WTC11 (cell line): ENCODE data around the gene ADAMTS5. TPM values are rescaled to one million over a fixed set of nuclear protein-coding genes. Genes with fewer than 3 reads are reported as not detected.

ENCODE experiments used
- ATAC-seq: fragments of 200-7000 bp; cut with Tn5 transposase; 2 replicates; pipeline ENCODE4 v1.10.0; 2021; ENCODE audit warnings: mild to moderate bottlenecking, moderate library complexity
- CTCF ChIA-PET: fragments of 300-600 bp; sonication (Branson Sonifier 250); formaldehyde crosslinking; loops from one replicate; lab custom pipeline; 2021; ENCODE audit warnings: antibody characterized with exemption; lab: Charles Lee
- POLR2A ChIA-PET: fragments of 350-600 bp; sonication (Branson Sonifier 250); formaldehyde crosslinking; loops from one replicate; lab custom pipeline; 2021; ENCODE audit warnings: antibody characterized with exemption; lab: Charles Lee
- DNase-seq: peaks from one replicate; pipeline ENCODE4 v3.0.0; 2021; ENCODE audit warnings: low spot score
- H3K27ac Mint-ChIP-seq: 2 replicates; pipeline ENCODE4 v1.8.0; 2021; ENCODE audit warnings: mixed read lengths
- H3K27me3 Mint-ChIP-seq: 2 replicates; pipeline ENCODE4 v1.8.0; 2021; ENCODE audit warnings: low read depth, mild to moderate bottlenecking, moderate library complexity, mixed read lengths
- H3K36me3 Mint-ChIP-seq: 2 replicates; pipeline ENCODE4 v1.8.0; 2021; ENCODE audit warnings: mixed read lengths
- H3K4me1 Mint-ChIP-seq: 2 replicates; pipeline ENCODE4 v1.8.0; 2022; ENCODE audit warnings: mixed read lengths
- H3K4me3 Mint-ChIP-seq: 2 replicates; pipeline ENCODE4 v1.8.0; 2021; ENCODE audit warnings: mild to moderate bottlenecking, moderate library complexity, mixed read lengths
- H3K9me3 Mint-ChIP-seq: 2 replicates; pipeline ENCODE4 v1.8.0; 2021; ENCODE audit warnings: mixed read lengths
- EMX1 ChIP-seq: fragments of 250-450 bp; sonication (Bioruptor Pico); IDR thresholded peaks from 2 replicates; pipeline ENCODE4 v1.8.0; 2021; ENCODE audit warnings: mild to moderate bottlenecking
- GABPB1 ChIP-seq: sonication (generic); formaldehyde crosslinking; IDR thresholded peaks from 2 replicates; pipeline ENCODE4 v1.8.1; 2023; ENCODE audit warnings: mild to moderate bottlenecking, missing genetic modification reagents
- MXD4 ChIP-seq: fragments of 250-450 bp; sonication (Bioruptor Pico); IDR thresholded peaks from 2 replicates; pipeline ENCODE4 v1.8.0; 2021; ENCODE audit warnings: mild to moderate bottlenecking, moderate library complexity, borderline replicate concordance
- MYBL2 ChIP-seq: sonication (generic); formaldehyde crosslinking; IDR thresholded peaks from 2 replicates; pipeline ENCODE4 v1.8.1; 2023; ENCODE audit warnings: mild to moderate bottlenecking, moderate library complexity, missing genetic modification reagents
- NFE2L1 ChIP-seq: sonication (generic); formaldehyde crosslinking; IDR thresholded peaks from 2 replicates; pipeline ENCODE4 v1.8.1; 2023; ENCODE audit warnings: missing genetic modification reagents
- NFYB ChIP-seq: sonication (generic); formaldehyde crosslinking; conservative IDR thresholded peaks from 2 replicates; pipeline ENCODE4 v1.8.0; 2022; ENCODE audit warnings: low read depth, missing genetic modification reagents
- SMAD3 ChIP-seq: sonication (generic); formaldehyde crosslinking; IDR thresholded peaks from 2 replicates; pipeline ENCODE4 v1.8.0; 2022; ENCODE audit warnings: missing genetic modification reagents, mild to moderate bottlenecking, borderline replicate concordance
- SP1 ChIP-seq: sonication (generic); formaldehyde crosslinking; conservative IDR thresholded peaks from 2 replicates; pipeline ENCODE4 v1.8.1; 2022; ENCODE audit warnings: missing genetic modification reagents
- TEAD1 ChIP-seq: sonication (generic); formaldehyde crosslinking; IDR thresholded peaks from 2 replicates; pipeline ENCODE4 v1.8.0; 2022; ENCODE audit warnings: mild to moderate bottlenecking, missing genetic modification reagents
- ZNF138 ChIP-seq: sonication (generic); formaldehyde crosslinking; conservative IDR thresholded peaks from 2 replicates; pipeline ENCODE4 v1.8.1; 2022; ENCODE audit warnings: mild to moderate bottlenecking, moderate library complexity, missing genetic modification reagents
- total RNA-seq: library from RNA; stranded (reverse); gene quantifications from 3 replicates; pipeline ENCODE4 v1.2.3, GENCODE V29; 2021
- TF ChIP-seq, protein P1 (sequence below): sonication (generic); formaldehyde crosslinking; IDR thresholded peaks from 2 replicates; pipeline ENCODE4 v1.8.1; 2023; ENCODE audit warnings: mild to moderate bottlenecking, missing genetic modification reagents, moderate library complexity
- TF ChIP-seq, protein P2 (sequence below): sonication (generic); formaldehyde crosslinking; IDR thresholded peaks from 2 replicates; pipeline ENCODE4 v1.8.0; 2023; ENCODE audit warnings: missing genetic modification reagents, mild to moderate bottlenecking, borderline replicate concordance
- TF ChIP-seq, protein P3 (sequence below): fragments of 250-450 bp; sonication (Bioruptor Pico); conservative IDR thresholded peaks from 2 replicates; pipeline ENCODE4 v1.9.0; 2021; ENCODE audit warnings: mild to moderate bottlenecking
- TF ChIP-seq, protein P4 (sequence below): fragments of 250-450 bp; sonication (Bioruptor Pico); IDR thresholded peaks from 2 replicates; pipeline ENCODE4 v2.1.2; 2022; ENCODE audit warnings: mild to moderate bottlenecking, moderate library complexity
- TF ChIP-seq, protein P5 (sequence below): sonication (generic); formaldehyde crosslinking; IDR thresholded peaks from 2 replicates; pipeline ENCODE4 v1.8.0; 2022; ENCODE audit warnings: mild to moderate bottlenecking, missing genetic modification reagents
- TF ChIP-seq, protein P6 (sequence below): sonication (generic); formaldehyde crosslinking; IDR thresholded peaks from 2 replicates; pipeline ENCODE4 v1.8.1; 2023; ENCODE audit warnings: mild to moderate bottlenecking, missing genetic modification reagents

The ADAMTS5 gene
- total RNA-seq, 1 experiment from 2014 or later = 1.6 TPM

DNA sequence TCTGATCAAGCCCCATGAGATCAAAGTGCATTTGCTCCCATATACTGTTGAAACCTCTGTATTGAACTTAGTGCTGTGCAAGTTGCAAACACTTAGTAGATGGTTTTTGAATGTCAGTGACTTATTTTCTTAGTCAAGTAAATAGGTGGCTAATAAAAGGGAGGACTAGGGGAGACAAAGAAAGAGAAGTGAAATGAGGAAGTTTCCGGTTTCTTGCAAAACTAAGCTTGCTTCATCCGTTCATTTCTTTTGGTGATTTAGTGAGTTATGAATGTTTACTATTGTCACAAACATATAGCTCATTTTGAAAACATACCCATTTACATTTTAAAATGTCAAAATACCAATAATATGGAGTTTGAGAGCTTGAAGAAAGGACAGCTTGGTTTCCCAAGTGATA is 23.0 kb downstream of the ADAMTS5 start:
- peaks cover 27% of the 10 kb centered on the region for H3K4me1 Mint-ChIP-seq

More for the DNA sequence above, 23.0 kb downstream of the ADAMTS5 start:
- POLR2A ChIA-PET = no interaction called here
- DNase-seq = no peak
- no peaks in the 10 kb centered on the region for H3K9me3 Mint-ChIP-seq
- H3K27me3 Mint-ChIP-seq = peaks cover 43% of the 10 kb centered on the region
- CTCF ChIA-PET = no interaction called here
- ATAC-seq = no peak
- no peak overlapping the region for H3K27ac Mint-ChIP-seq
- no peak overlapping the region for H3K4me3 Mint-ChIP-seq
- peaks cover 3% of the 10 kb centered on the region; the same call in 1 of the 2 replicates for H3K36me3 Mint-ChIP-seq
- no peak for TF ChIP-seq TEAD1 (CRISPR knock-in tag)
- TF ChIP-seq, protein P1, sequence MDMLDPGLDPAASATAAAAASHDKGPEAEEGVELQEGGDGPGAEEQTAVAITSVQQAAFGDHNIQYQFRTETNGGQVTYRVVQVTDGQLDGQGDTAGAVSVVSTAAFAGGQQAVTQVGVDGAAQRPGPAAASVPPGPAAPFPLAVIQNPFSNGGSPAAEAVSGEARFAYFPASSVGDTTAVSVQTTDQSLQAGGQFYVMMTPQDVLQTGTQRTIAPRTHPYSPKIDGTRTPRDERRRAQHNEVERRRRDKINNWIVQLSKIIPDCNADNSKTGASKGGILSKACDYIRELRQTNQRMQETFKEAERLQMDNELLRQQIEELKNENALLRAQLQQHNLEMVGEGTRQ (CRISPR knock-in tag) = no peak
- TF ChIP-seq, protein P2, sequence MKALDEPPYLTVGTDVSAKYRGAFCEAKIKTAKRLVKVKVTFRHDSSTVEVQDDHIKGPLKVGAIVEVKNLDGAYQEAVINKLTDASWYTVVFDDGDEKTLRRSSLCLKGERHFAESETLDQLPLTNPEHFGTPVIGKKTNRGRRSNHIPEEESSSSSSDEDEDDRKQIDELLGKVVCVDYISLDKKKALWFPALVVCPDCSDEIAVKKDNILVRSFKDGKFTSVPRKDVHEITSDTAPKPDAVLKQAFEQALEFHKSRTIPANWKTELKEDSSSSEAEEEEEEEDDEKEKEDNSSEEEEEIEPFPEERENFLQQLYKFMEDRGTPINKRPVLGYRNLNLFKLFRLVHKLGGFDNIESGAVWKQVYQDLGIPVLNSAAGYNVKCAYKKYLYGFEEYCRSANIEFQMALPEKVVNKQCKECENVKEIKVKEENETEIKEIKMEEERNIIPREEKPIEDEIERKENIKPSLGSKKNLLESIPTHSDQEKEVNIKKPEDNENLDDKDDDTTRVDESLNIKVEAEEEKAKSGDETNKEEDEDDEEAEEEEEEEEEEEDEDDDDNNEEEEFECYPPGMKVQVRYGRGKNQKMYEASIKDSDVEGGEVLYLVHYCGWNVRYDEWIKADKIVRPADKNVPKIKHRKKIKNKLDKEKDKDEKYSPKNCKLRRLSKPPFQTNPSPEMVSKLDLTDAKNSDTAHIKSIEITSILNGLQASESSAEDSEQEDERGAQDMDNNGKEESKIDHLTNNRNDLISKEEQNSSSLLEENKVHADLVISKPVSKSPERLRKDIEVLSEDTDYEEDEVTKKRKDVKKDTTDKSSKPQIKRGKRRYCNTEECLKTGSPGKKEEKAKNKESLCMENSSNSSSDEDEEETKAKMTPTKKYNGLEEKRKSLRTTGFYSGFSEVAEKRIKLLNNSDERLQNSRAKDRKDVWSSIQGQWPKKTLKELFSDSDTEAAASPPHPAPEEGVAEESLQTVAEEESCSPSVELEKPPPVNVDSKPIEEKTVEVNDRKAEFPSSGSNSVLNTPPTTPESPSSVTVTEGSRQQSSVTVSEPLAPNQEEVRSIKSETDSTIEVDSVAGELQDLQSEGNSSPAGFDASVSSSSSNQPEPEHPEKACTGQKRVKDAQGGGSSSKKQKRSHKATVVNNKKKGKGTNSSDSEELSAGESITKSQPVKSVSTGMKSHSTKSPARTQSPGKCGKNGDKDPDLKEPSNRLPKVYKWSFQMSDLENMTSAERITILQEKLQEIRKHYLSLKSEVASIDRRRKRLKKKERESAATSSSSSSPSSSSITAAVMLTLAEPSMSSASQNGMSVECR = no peak
- TF ChIP-seq, protein P3, sequence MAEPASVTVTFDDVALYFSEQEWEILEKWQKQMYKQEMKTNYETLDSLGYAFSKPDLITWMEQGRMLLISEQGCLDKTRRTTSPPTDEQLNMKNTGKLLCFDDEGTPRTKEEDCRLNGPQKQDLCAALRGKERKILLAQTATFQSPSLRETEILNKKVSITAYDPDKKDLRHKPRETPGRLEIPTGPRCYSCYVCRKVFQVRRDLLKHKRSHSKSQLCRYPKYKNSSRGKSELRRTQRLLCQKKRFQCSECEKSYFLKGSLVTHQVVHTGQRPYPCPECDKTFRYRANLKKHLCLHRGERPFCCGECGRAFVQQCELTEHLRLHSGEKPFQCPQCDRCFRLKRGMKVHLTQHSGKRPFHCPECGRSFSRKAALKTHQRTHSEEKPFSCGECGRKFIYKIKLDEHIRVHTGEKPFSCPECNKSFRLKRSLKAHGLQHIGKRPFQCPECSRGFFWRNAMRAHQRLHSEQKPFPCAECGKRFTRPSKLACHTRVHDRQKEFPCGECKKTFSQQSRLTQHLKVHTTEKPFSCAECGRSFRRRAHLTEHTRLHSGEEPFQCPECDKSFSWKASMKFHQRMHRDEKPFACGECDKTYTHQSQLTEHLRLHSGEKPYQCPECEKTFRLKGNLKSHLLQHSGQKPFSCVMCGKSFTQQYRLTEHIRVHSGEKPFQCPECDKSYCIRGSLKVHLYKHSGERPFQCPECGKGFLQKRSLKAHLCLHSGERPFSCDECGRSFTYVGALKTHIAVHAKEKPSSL (CRISPR knock-in tag) = no peak
- no peak for TF ChIP-seq SMAD3
- TF ChIP-seq, protein P4, sequence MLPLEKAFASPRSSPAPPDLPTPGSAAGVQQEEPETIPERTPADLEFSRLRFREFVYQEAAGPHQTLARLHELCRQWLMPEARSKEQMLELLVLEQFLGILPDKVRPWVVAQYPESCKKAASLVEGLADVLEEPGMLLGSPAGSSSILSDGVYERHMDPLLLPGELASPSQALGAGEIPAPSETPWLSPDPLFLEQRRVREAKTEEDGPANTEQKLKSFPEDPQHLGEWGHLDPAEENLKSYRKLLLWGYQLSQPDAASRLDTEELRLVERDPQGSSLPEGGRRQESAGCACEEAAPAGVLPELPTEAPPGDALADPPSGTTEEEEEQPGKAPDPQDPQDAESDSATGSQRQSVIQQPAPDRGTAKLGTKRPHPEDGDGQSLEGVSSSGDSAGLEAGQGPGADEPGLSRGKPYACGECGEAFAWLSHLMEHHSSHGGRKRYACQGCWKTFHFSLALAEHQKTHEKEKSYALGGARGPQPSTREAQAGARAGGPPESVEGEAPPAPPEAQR (CRISPR knock-in tag) = no peak
- no peak for TF ChIP-seq NFE2L1
- no peak for TF ChIP-seq MXD4 (CRISPR knock-in tag)
- TF ChIP-seq, protein P5, sequence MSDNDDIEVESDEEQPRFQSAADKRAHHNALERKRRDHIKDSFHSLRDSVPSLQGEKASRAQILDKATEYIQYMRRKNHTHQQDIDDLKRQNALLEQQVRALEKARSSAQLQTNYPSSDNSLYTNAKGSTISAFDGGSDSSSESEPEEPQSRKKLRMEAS (CRISPR knock-in tag) = no peak
- no peak for TF ChIP-seq EMX1 (CRISPR knock-in tag)
- no peak for TF ChIP-seq ZNF138 (CRISPR knock-in tag)
- no peak for TF ChIP-seq SP1 (CRISPR knock-in tag)
- TF ChIP-seq GABPB1 (CRISPR knock-in tag) = no peak
- TF ChIP-seq, protein P6, sequence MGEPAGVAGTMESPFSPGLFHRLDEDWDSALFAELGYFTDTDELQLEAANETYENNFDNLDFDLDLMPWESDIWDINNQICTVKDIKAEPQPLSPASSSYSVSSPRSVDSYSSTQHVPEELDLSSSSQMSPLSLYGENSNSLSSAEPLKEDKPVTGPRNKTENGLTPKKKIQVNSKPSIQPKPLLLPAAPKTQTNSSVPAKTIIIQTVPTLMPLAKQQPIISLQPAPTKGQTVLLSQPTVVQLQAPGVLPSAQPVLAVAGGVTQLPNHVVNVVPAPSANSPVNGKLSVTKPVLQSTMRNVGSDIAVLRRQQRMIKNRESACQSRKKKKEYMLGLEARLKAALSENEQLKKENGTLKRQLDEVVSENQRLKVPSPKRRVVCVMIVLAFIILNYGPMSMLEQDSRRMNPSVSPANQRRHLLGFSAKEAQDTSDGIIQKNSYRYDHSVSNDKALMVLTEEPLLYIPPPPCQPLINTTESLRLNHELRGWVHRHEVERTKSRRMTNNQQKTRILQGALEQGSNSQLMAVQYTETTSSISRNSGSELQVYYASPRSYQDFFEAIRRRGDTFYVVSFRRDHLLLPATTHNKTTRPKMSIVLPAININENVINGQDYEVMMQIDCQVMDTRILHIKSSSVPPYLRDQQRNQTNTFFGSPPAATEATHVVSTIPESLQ (CRISPR knock-in tag) = no peak
- no peak for TF ChIP-seq MYBL2
- no peak for TF ChIP-seq NFYB
